HG02678 (cell line): ENCODE results near the gene ARL2BP.
A peak's percentile ranks its signal among the peaks of the same experiment; 100 is the strongest.

ENCODE experiments used
- ATAC-seq: cut with Tn5 transposase; IDR thresholded peaks from one replicate; pipeline ENCODE4 v1.9.1; 2021; ENCODE audit warnings: mild to moderate bottlenecking, moderate library complexity; ENCODE audit not compliant: unreplicated experiment

The ARL2BP gene

GRCh38 chr16:57235128-57236021 lies 9.7 kb upstream of the ARL2BP start:
- ATAC-seq, result no peak

GRCh38 chr16:57236022-57236350 lies 9.1 kb upstream of the ARL2BP start:
- no peak for ATAC-seq

- no peak for ATAC-seq
Measured at GRCh38 chr16:57238682-57239081, 6.4 kb upstream of the ARL2BP start.

GRCh38 chr16:57239107-57239506 lies 6.0 kb upstream of the ARL2BP start:
- no peak for ATAC-seq

- ATAC-seq, result no peak
Measured at GRCh38 chr16:57240851-57241250, 4.2 kb upstream of the ARL2BP start.

GRCh38 chr16:57242650-57243049 lies 2.4 kb upstream of the ARL2BP start:
- ATAC-seq, result no peak

GRCh38 chr16:57244463-57244766 lies 644 bp upstream of the ARL2BP start:
- ATAC-seq, result peak; percentile 13

- ATAC-seq, result peak; percentile 31
Measured at GRCh38 chr16:57245472-57246113, 534 bp downstream of the ARL2BP start.

GRCh38 chr16:57251352-57251751 lies 6.3 kb downstream of the ARL2BP start:
- ATAC-seq, result no peak

GRCh38 chr16:57252148-57252721 lies 7.2 kb downstream of the ARL2BP start:
- ATAC-seq, result no peak

- no peak for ATAC-seq
Measured at GRCh38 chr16:57253466-57253865, 8.4 kb downstream of the ARL2BP start.

GRCh38 chr16:57255686-57256415 lies 10.8 kb downstream of the ARL2BP start:
- no peak for ATAC-seq

GRCh38 chr16:57256601-57257395 lies 11.7 kb downstream of the ARL2BP start:
- no peak for ATAC-seq

GRCh38 chr16:57257455-57258070 lies 12.5 kb downstream of the ARL2BP start:
- no peak for ATAC-seq

- no peak for ATAC-seq
Measured at GRCh38 chr16:57258226-57258909, 13.3 kb downstream of the ARL2BP start.

GRCh38 chr16:57258910-57259475 lies 13.9 kb downstream of the ARL2BP start:
- no peak for ATAC-seq

- no peak for ATAC-seq
Measured at GRCh38 chr16:57260294-57260929, 15.4 kb downstream of the ARL2BP start.

- ATAC-seq, result no peak
Measured at GRCh38 chr16:57261806-57262205, 16.7 kb downstream of the ARL2BP start.
